DOHH2 (cell line): ENCODE results near the gene GUCA2B.

Source experiments
- H3F3A ChIP-seq: fragments of 200-600 bp; sonication (generic), shearing (Covaris generic); 2 replicates; pipeline ENCODE4 v1.6.0; 2016; ENCODE audit warnings: antibody characterized with exemption, mild to moderate bottlenecking; ENCODE audit not compliant: control insufficient read depth, insufficient read depth
- H3K27ac ChIP-seq: fragments of 200-600 bp; sonication (generic); 2 replicates; pipeline ENCODE4 v1.5.1; 2014; ENCODE audit warnings: low read depth, mild to moderate bottlenecking, low read length, moderate library complexity
- H3K27me3 ChIP-seq: fragments of 200-600 bp; sonication (generic); 2 replicates; pipeline ENCODE4 v1.6.1; 2014; ENCODE audit warnings: mild to moderate bottlenecking, low read length, mixed read lengths; ENCODE audit not compliant: control insufficient read depth
- H3K36me3 ChIP-seq: fragments of 200-600 bp; sonication (generic); 2 replicates; pipeline ENCODE4 v1.6.1; 2014; ENCODE audit warnings: mild to moderate bottlenecking, low read length, moderate library complexity, mixed read lengths; ENCODE audit not compliant: control insufficient read depth
- H3K4me1 ChIP-seq: fragments of 200-600 bp; sonication (generic); 2 replicates; pipeline ENCODE4 v1.6.1; 2014; ENCODE audit warnings: mild to moderate bottlenecking, low read length, mixed read lengths; ENCODE audit not compliant: control insufficient read depth
- H3K4me2 ChIP-seq: fragments of 200-600 bp; sonication (generic); 2 replicates; pipeline ENCODE4 v1.6.0; 2014; ENCODE audit warnings: mild to moderate bottlenecking, low read length, moderate library complexity
- H3K4me3 ChIP-seq: fragments of 200-600 bp; sonication (generic); 2 replicates; pipeline ENCODE4 v1.5.1; 2014; ENCODE audit warnings: mild to moderate bottlenecking, low read length, mixed read lengths
- H3K79me2 ChIP-seq: fragments of 200-600 bp; sonication (generic); 2 replicates; pipeline ENCODE4 v1.6.1; 2014; ENCODE audit warnings: mild to moderate bottlenecking, low read length, mixed read lengths; ENCODE audit not compliant: control insufficient read depth
- H3K9me2 ChIP-seq: fragments of 200-600 bp; sonication (generic); replicated peaks from 2 replicates; pipeline ENCODE4 v1.6.1; 2014; ENCODE audit warnings: mild to moderate bottlenecking, low read length, mixed read lengths; ENCODE audit not compliant: control insufficient read depth
- H3K9me3 ChIP-seq: fragments of 200-600 bp; sonication (generic); 2 replicates; pipeline ENCODE4 v1.6.1; 2014; ENCODE audit warnings: antibody characterized with exemption, low read length, mixed read lengths; ENCODE audit not compliant: control insufficient read depth, insufficient read depth
- H4K20me1 ChIP-seq: fragments of 200-600 bp; sonication (generic); 2 replicates; pipeline ENCODE4 v1.6.0; 2014; ENCODE audit warnings: low read depth, mild to moderate bottlenecking, antibody characterized with exemption, low read length, moderate library complexity; ENCODE audit not compliant: control insufficient read depth, insufficient read depth
- EZH2phosphoT487 ChIP-seq: fragments of 200-600 bp; sonication (generic); IDR thresholded peaks from 2 replicates; pipeline ENCODE4 v1.6.1; 2017; ENCODE audit warnings: borderline replicate concordance, mild to moderate bottlenecking, antibody characterized with exemption, low read length, moderate library complexity, mixed read lengths
- TF ChIP-seq, protein P1 (sequence below): fragments of 200-600 bp; sonication (generic); IDR thresholded peaks from one replicate; pipeline ENCODE4 v1.5.1; 2014; ENCODE audit warnings: antibody characterized with exemption, mild to moderate bottlenecking, low read depth, low read length; ENCODE audit not compliant: poor library complexity, severe bottlenecking

GUCA2B gene

DNA sequence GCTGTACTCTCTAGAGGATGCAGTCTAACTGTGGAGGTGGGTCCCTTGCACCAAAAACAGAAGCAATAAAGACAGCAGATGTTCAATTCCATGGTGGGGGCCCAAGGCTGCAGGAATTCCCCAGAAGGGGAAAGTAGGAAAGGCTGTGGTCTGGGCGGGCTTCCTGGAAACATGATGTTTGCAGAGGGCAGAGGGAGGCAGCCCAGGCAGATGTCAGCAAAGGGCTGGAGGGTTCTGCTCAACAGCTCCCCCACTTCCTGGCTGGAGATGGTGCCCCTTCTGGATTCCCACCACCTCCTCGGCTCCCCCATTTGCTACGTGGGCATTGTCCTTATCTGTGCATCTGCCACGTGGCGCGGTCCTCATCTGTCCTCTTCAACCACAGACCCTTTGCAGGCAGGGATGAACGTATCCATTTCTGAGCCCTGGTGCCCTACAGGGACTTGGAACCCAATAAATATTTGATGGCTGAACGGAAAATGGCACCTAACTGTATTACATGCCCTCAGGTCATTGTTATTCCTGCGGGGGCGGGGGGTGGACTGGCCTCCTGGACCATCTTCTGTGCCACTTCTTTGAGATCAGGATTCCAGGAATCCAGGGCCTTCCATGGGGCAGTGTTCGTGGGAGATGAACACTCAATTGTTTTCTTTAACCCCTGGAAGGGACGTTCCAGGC lies 8.4 kb upstream of the GUCA2B start:
- Histone ChIP-seq H3K4me2 (no peak overlapping the region), H3K9me2 (no peaks in the 10 kb centered on the region), H3K27me3 (peaks cover 8% of the 10 kb centered on the region; the same call in 1 of the 2 replicates)

DNA sequence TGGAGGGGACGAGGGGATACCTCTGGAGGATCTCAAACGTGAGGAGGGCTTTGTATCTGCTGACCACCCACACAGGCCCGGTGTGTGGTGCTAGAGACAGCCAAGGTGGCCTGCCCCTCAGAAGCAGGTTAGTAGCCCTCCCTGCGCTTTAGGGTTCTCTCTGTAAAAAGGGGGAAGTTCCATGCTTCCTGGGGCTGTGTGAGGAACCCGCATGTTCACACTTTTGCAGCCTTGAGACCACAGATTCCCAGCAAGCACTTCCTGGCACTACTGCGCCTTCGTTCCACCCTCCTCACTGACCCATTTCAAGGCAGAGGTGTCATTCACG lies 7.9 kb upstream of the GUCA2B start:
- Histone ChIP-seq H3K9me3 (no peaks in the 10 kb centered on the region), H3K4me1 (no peaks in the 10 kb centered on the region), H4K20me1 (no peaks in the 10 kb centered on the region), H3K79me2 (no peaks in the 10 kb centered on the region), H3K27ac (no peak overlapping the region), H3K27me3 (peaks cover 8% of the 10 kb centered on the region; the same call in 1 of the 2 replicates), H3K4me2 (no peak overlapping the region), H3K4me3 (no peak overlapping the region), H3F3A (no peaks in the 10 kb centered on the region), H3K9me2 (no peaks in the 10 kb centered on the region), H3K36me3 (no peaks in the 10 kb centered on the region)
- no peak for TF ChIP-seq EZH2phosphoT487
- TF ChIP-seq, protein P1, sequence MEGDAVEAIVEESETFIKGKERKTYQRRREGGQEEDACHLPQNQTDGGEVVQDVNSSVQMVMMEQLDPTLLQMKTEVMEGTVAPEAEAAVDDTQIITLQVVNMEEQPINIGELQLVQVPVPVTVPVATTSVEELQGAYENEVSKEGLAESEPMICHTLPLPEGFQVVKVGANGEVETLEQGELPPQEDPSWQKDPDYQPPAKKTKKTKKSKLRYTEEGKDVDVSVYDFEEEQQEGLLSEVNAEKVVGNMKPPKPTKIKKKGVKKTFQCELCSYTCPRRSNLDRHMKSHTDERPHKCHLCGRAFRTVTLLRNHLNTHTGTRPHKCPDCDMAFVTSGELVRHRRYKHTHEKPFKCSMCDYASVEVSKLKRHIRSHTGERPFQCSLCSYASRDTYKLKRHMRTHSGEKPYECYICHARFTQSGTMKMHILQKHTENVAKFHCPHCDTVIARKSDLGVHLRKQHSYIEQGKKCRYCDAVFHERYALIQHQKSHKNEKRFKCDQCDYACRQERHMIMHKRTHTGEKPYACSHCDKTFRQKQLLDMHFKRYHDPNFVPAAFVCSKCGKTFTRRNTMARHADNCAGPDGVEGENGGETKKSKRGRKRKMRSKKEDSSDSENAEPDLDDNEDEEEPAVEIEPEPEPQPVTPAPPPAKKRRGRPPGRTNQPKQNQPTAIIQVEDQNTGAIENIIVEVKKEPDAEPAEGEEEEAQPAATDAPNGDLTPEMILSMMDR = no peak

More for the DNA sequence above, 8.4 kb upstream of the GUCA2B start:
- H3K9me3 ChIP-seq = no peaks in the 10 kb centered on the region
- no peaks in the 10 kb centered on the region for H3F3A ChIP-seq
- H3K36me3 ChIP-seq = no peaks in the 10 kb centered on the region
- H3K4me1 ChIP-seq = no peaks in the 10 kb centered on the region
- no peaks in the 10 kb centered on the region for H4K20me1 ChIP-seq
- H3K4me3 ChIP-seq = no peak overlapping the region
- TF ChIP-seq, protein P1 = no peak
- no peak for TF ChIP-seq EZH2phosphoT487
- no peaks in the 10 kb centered on the region for H3K79me2 ChIP-seq
- H3K27ac ChIP-seq = no peak overlapping the region

DNA sequence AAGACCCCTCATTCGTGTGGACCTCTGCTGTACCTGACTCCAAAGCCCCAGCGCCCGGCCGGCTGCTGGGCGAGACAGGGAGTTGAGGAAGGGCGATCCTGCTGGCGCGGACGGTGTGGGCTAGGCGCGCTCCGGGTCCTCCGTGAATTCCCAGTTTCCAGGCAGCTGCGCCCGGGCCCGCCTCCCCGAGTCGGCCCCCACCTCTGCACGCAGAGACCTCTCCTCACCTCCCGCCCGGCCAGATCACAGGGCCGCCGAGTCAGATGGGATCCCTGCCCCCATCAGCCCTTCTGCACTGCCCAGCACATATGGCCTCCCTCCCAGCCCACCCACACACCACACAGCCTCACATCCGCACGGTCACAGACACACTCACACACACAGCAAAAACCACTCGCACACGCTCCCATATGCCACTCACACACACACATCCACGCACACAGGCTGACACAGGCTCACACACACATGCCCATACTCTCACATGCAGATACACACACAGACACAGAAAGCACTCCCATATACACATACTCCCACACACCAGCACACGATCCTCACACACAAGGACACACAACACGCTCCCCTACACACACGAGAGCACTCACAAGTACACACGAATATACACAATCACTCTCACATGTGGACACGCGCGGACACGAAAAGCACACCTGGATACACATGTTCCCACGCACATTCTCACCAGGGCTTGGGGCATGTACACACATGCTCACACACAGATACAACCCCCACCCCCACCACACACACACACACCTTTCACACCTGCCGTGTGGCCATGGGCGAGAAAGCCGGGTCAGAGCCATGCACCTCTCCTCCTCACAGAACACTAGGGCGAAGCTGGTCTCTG lies 7.2 kb upstream of the GUCA2B start:
- Histone ChIP-seq H3K4me3 (no peak overlapping the region), H3K4me1 (no peaks in the 10 kb centered on the region), H3F3A (no peaks in the 10 kb centered on the region), H3K36me3 (no peaks in the 10 kb centered on the region), H3K79me2 (no peaks in the 10 kb centered on the region), H3K4me2 (no peak overlapping the region), H4K20me1 (no peaks in the 10 kb centered on the region), H3K9me2 (no peaks in the 10 kb centered on the region), H3K27ac (no peak overlapping the region), H3K9me3 (no peaks in the 10 kb centered on the region), H3K27me3 (peaks cover 8% of the 10 kb centered on the region; the same call in 1 of the 2 replicates)
- TF ChIP-seq, protein P1 = no peak
- TF ChIP-seq EZH2phosphoT487 = no peak
